HL-60 (cell line): ENCODE data around the gene CHMP4B.

ENCODE experiments used
- POLR2AphosphoS5 ChIP-seq: IDR thresholded peaks from 2 replicates; pipeline ENCODE4 v1.6.1; 2012; ENCODE audit warnings: low read depth
- TF ChIP-seq, protein P1 (sequence below): IDR thresholded peaks from one replicate; pipeline ENCODE4 v1.5.1; 2011; ENCODE audit warnings: low read length, control low read depth, inconsistent platforms; ENCODE audit not compliant: insufficient read depth
- TF ChIP-seq, protein P2 (sequence below): IDR thresholded peaks from 2 replicates; pipeline ENCODE4 v1.6.1; 2012; ENCODE audit warnings: low read depth; ENCODE audit not compliant: insufficient replicate concordance

- no peak for TF ChIP-seq POLR2AphosphoS5
- TF ChIP-seq, protein P1, sequence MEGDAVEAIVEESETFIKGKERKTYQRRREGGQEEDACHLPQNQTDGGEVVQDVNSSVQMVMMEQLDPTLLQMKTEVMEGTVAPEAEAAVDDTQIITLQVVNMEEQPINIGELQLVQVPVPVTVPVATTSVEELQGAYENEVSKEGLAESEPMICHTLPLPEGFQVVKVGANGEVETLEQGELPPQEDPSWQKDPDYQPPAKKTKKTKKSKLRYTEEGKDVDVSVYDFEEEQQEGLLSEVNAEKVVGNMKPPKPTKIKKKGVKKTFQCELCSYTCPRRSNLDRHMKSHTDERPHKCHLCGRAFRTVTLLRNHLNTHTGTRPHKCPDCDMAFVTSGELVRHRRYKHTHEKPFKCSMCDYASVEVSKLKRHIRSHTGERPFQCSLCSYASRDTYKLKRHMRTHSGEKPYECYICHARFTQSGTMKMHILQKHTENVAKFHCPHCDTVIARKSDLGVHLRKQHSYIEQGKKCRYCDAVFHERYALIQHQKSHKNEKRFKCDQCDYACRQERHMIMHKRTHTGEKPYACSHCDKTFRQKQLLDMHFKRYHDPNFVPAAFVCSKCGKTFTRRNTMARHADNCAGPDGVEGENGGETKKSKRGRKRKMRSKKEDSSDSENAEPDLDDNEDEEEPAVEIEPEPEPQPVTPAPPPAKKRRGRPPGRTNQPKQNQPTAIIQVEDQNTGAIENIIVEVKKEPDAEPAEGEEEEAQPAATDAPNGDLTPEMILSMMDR = peak; percentile 58
- TF ChIP-seq, protein P2, sequence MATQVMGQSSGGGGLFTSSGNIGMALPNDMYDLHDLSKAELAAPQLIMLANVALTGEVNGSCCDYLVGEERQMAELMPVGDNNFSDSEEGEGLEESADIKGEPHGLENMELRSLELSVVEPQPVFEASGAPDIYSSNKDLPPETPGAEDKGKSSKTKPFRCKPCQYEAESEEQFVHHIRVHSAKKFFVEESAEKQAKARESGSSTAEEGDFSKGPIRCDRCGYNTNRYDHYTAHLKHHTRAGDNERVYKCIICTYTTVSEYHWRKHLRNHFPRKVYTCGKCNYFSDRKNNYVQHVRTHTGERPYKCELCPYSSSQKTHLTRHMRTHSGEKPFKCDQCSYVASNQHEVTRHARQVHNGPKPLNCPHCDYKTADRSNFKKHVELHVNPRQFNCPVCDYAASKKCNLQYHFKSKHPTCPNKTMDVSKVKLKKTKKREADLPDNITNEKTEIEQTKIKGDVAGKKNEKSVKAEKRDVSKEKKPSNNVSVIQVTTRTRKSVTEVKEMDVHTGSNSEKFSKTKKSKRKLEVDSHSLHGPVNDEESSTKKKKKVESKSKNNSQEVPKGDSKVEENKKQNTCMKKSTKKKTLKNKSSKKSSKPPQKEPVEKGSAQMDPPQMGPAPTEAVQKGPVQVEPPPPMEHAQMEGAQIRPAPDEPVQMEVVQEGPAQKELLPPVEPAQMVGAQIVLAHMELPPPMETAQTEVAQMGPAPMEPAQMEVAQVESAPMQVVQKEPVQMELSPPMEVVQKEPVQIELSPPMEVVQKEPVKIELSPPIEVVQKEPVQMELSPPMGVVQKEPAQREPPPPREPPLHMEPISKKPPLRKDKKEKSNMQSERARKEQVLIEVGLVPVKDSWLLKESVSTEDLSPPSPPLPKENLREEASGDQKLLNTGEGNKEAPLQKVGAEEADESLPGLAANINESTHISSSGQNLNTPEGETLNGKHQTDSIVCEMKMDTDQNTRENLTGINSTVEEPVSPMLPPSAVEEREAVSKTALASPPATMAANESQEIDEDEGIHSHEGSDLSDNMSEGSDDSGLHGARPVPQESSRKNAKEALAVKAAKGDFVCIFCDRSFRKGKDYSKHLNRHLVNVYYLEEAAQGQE = no peak
Measured at GRCh38 chr20:33862709-33863403, 51.7 kb downstream of the CHMP4B start.
